HG03342 (cell line): Measurements from ENCODE around the gene KIF22.

Experiments
- ATAC-seq: cut with Tn5 transposase; IDR thresholded peaks from one replicate; pipeline ENCODE4 v1.9.1; 2021; ENCODE audit warnings: mild to moderate bottlenecking, moderate library complexity; ENCODE audit not compliant: unreplicated experiment

Gene KIF22

DNA sequence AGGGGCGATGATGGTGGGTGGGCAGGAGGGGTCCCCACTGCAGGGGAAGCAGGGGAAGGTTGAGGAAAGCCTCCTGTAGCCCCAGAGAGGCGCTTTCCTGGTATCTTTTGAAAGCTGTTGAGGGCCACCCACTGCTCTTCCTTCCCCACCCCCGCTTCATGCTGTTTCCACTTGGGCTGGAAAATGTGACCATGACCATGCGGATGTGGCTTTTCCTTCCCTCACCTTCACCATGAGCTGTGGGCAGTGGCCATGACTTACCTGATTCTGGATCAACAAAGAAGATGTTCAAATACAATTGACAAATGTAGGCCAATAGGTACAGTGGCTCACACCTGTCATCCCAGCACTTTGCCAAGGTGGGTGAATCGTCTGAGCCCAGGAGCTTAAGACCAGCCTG lies 43.5 kb downstream of the KIF22 start:
- no peak for ATAC-seq

DNA sequence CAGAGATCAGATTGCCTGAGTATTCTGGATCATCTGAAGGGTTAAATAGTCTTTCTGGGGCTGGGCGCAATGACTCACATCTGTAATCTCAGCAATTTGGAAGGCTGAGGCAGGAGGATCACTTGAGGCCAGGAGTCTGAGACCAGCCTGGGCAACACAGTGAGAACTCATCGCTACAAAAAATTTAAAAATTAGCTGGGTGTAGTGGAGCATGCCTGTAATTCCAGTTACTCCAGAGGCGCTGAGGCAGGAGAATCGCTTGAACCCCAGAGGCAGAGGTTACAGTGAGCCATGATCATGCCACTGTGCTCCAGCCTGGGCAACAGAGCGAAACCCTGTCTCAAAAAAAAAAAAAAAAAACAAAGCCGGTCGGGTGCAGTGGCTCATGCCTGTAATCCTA lies 45.4 kb downstream of the KIF22 start:
- ATAC-seq, result no peak

DNA sequence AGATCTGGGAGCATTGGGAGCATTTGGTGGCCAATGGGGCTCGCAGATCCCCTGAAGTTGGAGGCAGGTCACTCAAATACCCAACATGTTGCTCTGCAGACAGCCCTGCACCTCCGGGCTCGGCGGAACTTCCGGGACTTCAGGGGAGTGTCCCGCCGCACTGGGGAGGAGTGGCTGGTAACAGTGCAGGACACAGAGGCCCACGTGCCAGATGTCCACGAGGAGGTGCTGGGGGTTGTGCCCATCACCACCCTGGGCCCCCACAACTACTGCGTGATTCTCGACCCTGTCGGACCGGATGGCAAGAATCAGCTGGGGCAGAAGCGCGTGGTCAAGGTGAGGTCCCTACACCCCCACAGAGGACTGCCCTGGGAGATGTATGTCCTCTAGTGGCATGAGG lies 46.1 kb downstream of the KIF22 start:
- no peak for ATAC-seq

DNA sequence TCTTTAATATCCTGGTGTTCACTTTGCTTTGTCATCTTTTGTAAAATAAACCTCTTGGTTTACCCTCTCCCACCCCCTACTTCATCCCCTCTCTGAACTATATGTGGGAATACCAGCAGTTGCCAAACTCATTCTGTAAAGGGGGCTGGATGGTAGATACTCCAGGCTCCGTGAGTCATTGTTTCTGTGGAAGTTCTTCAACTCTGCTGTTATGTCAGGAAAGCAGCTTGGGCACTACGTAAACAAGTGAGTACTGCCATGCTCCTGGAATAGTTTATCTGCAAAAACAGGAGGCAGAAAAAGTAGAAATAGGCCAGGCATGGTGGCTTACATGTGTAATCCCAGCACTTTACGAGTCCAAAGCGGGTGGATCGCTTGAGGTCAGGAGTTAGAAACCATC lies 47.3 kb downstream of the KIF22 start:
- no peak for ATAC-seq

DNA sequence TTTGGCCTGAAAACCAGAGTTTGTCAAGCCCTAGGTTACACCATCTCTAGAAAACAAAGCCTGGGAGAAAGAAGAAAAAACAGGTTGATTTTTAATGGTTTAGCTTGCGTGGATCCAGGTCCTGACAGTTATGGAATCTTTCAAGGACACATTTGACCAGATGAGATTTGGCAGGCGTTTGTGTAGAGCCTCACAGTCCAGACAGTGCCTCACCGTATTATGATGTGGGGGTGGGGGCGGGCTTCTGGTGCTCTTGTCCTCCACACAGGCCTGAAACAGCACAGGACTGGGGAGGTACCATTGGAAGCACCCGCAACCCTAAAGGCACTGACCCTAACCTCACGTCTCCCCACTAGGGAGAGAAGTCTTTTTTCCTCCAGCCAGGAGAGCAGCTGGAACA lies 49.3 kb downstream of the KIF22 start:
- ATAC-seq, result no peak

DNA sequence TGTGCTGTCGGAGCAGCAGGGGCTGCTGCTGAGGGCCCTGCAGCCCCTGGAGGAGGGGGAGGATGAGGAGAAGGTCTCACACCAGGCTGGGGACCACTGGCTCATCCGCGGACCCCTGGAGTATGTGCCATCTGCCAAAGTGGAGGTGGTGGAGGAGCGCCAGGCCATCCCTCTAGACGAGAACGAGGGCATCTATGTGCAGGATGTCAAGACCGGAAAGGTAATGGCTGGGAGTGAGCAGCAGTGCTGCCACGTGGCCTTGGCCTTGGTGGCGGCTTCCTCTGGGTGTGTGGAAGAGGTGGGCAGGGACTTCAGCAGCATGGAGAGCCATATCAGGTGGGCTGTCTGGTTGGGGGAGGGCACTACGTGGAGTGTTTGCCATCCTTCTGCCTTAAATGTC lies 49.7 kb downstream of the KIF22 start:
- no peak for ATAC-seq

DNA sequence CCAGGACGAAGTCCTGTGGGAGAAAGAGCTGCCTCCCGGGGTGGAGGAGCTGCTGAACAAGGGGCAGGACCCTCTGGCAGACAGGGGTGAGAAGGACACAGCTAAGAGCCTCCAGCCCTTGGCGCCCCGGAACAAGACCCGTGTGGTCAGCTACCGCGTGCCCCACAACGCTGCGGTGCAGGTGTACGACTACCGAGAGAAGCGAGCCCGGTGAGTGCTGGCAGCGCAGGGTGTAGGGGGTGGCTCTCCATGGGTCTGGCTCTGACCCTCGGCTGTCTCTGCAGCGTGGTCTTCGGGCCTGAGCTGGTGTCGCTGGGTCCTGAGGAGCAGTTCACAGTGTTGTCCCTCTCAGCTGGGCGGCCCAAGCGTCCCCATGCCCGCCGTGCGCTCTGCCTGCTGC lies 51.1 kb downstream of the KIF22 start:
- no peak for ATAC-seq

DNA sequence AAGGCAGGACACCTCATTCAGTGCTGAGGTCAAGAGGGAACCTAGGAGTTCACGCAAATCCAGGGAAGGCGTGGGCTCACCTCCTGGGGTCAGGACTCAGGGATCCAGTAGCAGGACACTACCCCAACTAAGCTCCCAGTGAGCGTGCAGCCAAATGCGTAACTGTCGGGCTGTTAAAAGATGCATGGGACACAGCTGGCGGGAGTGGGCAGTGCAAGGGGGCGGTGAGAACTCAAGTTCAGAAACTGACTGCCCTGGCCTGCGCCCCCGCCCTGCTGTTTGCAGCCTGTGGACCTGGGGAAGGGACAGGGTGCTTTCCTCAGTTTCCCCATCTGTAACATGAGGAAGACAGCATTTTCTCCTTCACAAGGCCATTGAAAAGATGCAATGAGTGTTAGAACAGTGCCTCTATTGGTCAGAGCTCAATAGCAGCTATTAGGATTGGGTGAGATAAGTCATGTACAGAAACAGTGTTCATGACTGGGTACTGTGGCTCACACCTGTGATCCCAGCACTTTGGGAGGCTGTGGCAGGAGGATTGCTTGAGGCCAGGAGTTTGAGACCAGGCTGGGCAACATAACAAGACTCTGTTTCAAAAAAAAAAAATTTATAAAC lies 52.3 kb downstream of the KIF22 start:
- no peak for ATAC-seq

DNA sequence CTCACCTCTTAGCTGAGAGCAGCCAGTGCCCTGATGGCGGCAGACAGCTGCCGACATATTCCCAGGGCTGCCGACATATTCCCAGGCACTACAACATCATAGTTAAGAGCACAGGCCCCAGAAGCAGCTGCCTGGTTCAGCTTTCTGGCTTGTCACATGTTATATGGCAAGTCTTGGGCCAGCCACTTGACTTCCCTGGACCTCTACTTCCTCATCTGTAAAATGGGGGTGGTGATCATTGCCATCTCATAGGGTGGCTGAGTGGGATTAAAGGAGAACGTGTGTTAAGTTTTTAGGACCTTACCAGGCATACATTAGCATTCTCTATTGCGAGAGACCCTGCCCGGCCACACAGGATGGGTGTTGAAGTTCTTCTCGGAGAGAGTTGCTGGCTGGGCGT lies 53.4 kb downstream of the KIF22 start:
- no peak for ATAC-seq

DNA sequence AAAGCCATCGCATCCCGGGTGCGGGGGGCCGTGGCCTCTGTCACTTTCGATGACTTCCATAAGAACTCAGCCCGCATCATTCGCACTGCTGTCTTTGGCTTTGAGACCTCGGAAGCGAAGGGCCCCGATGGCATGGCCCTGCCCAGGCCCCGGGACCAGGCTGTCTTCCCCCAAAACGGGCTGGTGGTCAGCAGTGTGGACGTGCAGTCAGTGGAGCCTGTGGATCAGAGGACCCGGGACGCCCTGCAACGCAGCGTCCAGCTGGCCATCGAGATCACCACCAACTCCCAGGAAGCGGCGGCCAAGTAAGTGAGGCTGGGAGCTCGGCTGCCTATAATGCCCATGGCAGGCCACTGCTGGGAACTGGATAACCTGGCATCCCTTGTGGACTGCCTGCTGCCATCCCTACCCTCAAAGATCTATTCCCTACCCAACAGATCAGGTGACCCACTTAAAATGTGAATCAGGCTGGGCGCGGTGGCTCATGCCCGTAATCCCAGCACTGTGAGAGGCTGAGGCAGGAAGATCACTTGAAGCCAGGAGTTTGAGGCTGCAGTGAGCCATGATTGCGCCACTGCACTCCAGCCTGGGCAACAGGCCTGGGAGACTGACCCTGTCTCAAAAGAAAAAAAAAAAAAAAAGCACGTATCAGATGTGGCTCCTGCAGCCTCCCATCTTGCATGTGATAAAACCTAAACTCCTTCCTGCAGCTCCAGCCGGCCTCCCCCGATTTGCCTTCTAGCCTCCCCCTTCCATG lies 54.2 kb downstream of the KIF22 start:
- ATAC-seq, result no peak

DNA sequence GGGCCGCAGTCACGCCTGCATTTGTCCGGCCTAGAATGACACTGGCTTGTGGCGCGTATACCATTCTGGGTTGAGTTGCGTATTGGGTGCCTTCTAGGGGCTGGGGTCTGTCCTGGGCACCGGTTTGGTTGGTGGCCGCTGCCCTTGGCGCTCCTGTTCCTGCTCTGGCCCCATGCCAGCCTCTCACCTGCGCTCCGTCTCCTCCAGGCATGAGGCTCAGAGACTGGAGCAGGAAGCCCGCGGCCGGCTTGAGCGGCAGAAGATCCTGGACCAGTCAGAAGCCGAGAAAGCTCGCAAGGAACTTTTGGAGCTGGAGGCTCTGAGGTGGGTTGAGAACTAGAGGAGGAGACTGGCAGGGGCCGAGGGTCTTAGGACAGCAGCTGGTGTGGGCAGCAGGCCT lies 55.1 kb downstream of the KIF22 start:
- ATAC-seq, result no peak

DNA sequence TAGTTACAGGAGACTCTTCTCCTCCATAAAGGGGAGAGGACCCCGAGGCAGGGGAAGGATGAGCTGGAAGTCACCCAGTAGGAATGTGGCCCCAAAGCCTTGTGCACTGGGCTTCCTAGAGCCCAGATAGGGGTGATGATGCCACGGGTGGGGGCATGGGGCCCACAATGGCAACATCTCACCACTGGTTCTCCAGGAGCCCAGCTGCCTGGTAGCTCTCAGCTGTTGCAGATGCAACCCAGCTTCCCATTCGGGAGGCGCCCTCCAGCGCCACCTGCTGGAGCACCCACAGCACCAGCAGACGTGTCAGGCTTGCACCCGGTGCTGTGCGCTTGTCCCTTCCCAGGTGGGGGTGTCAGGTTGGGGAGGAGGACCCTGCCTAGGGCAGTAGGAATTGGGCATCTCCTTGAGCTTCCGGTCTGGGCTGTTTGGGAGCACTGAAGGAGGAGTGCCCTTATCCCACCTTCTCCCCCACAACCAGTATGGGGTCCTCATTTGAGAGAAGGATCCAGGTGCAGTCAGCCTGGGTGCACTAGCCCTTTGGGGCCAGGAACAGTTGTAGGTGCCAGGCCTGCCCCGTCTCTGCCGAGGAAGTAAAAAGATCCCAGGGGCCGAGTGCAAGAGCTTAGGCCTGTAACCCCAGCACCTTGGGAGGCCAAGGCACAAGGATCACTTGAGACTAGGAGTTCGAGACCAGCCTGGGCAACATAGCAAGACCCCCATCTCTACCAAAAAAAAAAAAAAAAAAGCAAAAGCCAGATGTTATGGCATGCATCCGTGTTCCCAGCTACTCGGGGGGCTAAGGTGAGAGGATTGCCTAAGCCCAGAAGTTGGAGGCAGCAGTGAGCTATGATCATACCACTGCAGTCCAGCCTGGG lies 58.1 kb downstream of the KIF22 start:
- no peak for ATAC-seq

DNA sequence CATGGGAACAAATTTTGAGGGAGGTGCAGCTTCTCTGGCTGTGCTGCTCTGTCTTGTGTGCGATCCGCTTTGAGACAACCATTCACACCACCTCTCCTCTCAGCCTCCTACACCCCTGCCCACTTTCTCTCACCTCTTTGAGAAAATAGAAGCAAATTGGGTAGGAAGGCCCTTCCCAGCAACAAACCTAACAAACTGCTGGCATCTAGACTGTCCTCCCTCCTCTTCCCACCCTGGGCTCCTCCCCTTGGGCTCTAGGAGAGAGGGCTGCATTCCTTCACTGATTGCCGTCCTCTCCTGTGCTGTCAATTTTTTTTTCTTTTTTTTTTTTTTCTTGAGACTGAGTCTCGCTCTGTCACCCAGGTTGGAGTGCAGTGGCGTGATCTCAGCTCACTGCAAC lies 59.0 kb downstream of the KIF22 start:
- no peak for ATAC-seq

DNA sequence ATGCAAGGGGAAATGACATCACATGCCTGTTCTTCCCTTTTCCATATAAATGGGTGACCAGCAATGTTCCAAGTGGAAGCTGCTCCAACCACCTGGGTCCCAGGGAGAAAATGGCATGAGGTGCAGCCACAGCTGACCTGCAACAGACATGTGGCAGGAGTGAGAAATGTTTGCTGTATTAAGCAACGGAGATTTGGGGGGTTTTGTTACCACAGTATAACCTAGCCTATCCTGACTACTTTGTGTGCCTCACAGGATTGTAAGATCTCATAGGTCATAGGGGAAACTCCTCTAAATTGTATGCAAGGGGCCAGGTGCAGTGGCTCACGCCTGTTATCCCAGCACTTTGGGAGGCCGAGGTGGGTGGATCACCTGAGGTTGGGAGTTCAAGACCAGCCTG lies 60.4 kb downstream of the KIF22 start:
- ATAC-seq, result no peak

DNA sequence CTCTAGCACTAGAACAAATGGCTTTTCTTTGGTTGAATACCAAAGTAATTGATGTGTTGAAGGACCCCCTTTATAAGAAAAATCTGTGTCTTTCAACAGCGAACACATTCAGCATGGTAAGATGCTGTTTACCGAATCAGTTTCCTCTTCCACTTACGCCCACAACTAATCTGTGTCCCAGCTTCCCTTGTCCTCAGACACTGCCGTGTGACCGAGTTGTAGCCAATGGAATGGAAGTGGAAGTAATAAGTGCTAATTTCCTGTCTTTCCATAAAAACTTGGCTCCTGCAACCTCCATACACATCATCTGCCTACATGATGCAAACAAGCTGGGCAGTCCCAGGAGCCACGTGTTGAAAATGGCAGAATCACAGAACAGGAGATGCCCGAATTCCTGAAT lies 62.1 kb downstream of the KIF22 start:
- ATAC-seq, result no peak

DNA sequence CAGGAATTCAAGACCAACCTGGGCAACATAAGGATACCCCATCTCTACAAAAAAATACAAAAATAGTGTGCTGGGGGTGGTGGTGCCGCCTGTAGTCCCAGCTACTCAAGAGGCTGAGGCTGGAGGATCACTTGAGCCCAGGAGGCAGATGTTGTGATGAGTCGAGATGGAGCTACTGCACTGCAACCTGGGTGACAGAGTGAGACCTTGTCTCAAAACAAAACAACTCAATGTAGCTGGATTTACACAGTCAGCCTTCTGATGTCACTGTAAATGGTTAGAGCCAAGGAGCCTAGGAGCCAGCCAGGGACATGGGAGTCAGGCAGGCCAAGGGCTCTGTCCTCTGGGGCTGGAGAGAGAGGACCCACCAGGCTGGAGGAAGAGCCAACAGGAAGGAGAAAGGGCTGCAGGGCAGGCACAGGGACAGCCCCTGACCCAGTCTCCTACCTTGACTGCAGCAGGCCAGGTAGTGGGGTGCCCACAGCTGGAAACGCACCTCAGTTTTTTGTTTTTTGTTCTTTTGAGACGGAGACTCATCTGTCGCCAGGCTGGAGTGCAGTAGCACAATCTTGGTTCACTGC lies 64.1 kb downstream of the KIF22 start:
- no peak for ATAC-seq
